ENCODE data around the gene SIK2.

DNA sequence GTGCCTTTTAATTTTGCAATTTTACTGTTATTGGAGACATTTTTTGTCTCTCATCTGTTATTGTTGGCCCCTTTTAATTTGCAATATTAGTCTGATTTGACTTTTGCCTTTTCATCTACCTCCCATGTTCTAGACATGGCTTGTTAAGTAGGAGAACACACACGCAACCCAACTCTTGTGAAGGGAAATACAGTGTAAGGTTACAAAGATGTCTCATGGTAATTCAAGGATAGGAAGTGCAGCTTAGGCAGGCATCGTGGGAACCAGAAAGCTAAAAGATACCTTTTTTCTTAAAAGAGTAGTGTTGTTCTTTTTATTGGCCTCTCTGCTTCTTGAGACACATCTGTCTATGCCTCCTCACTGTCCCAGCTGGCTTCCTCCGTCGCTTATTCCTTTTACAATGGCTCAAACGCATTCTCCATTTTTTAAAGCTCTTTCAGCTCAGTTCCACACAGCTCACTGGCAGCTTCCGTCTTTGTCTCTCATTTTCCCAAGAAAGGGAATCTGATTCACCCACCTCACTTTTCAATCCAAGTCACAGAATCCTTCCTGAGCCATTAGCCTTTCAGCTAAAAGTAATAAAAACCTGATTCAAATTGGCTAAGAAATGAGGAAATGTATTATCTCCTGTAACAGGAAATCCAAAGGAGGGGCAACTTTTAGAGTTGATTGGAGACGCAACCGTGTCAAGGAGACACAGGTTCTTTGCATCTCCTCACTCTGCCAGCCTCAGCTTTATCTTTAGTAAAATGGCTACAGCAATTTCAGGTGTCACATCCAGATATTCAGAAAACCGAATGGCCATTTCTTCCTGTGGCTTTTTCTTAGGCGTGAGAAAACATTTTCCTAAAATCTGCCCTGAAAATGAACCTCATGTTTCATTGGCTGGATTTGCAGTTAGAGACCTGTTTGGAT lies 57.2 kb downstream of the SIK2 start:
- TF ChIP-seq NFIC (IDR thresholded peaks at IDR 0.05) (no peak), MAX (IDR thresholded peaks at IDR 0.05) (no peak), EP300 (IDR thresholded peaks at IDR 0.05; ENCODE audit: borderline replicate concordance) (no peak)

All from Ishikawa (cell line).